H1 (cell line): Measurements from ENCODE around the gene CLDND1. TPM values are rescaled to one million over a fixed set of nuclear protein-coding genes. Genes with fewer than 3 reads are reported as not detected.

Source experiments
- MAX ChIP-seq: IDR thresholded peaks from 2 replicates; pipeline ENCODE4 v1.6.1; 2012; ENCODE audit warnings: inconsistent platforms
- SP4 ChIP-seq: IDR thresholded peaks from 2 replicates; pipeline ENCODE4 v1.6.1; 2012; ENCODE audit warnings: low read length, inconsistent platforms
- polyA plus RNA-seq, 7 experiments: library from polyadenylated mRNA; depleted of rRNA in 3 of 7; stranded (reverse) in 5 of 7; unstranded in 2 of 7; fragments of >200 nt in 5 of 7; fragments of 200-250 nt in 2 of 7; gene quantifications; 1 replicate in 5 of 7; 2 replicates in 1 of 7; 4 replicates in 1 of 7; pipeline versions ENCODE4 v1.2.1 to v1.2.3, GENCODE V29; 2011 to 2013; ENCODE audit warnings: missing spikeins in 2 of 7, mixed read lengths in 2 of 7
- total RNA-seq: library from RNA; stranded (reverse); fragmentation: NEBNext Ultra II Directional; extraction: Animal tissue kit (Norgen Biotek cat#: 25700); gene quantifications from 2 replicates; pipeline ENCODE4 v1.2.1, GENCODE V29; 2021
- TF ChIP-seq, protein P1 (sequence below), 3 experiments: IDR thresholded peaks; 1 replicate in 2 of 3; 2 replicates in 1 of 3; pipeline versions ENCODE4 v1.5.1 to v1.6.1; 2011; ENCODE audit warnings: low read length in 3 of 3, mild to moderate bottlenecking in 3 of 3, inconsistent platforms in 2 of 3, low read depth in 1 of 3, moderate library complexity in 1 of 3; ENCODE audit not compliant: insufficient read depth in 1 of 3; ENCODE audit errors: control extremely low read depth in 1 of 3

CLDND1 gene
- total and polyA plus RNA-seq, 2 of the 8 experiments (the other 6 are each of a cell fraction or from before 2014, with no cell fraction given) = 68.2 to 152 TPM

GRCh38 chr3:98525494-98525893 lies 2.8 kb upstream of the CLDND1 start (continued):
- TF ChIP-seq, protein P1, sequence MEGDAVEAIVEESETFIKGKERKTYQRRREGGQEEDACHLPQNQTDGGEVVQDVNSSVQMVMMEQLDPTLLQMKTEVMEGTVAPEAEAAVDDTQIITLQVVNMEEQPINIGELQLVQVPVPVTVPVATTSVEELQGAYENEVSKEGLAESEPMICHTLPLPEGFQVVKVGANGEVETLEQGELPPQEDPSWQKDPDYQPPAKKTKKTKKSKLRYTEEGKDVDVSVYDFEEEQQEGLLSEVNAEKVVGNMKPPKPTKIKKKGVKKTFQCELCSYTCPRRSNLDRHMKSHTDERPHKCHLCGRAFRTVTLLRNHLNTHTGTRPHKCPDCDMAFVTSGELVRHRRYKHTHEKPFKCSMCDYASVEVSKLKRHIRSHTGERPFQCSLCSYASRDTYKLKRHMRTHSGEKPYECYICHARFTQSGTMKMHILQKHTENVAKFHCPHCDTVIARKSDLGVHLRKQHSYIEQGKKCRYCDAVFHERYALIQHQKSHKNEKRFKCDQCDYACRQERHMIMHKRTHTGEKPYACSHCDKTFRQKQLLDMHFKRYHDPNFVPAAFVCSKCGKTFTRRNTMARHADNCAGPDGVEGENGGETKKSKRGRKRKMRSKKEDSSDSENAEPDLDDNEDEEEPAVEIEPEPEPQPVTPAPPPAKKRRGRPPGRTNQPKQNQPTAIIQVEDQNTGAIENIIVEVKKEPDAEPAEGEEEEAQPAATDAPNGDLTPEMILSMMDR (IDR thresholded peaks at IDR 0.05; ENCODE audit: control extremely low read depth in 1 of 3, insufficient read depth in 1 of 3, low read depth in 1 of 3, low read length in 3 of 3) = no peak
- TF ChIP-seq SP4 (no peak), MAX (no peak)
